GM12801 (cell line): ENCODE results near the gene TMEM245.

ENCODE experiments used
- TF ChIP-seq, protein P1 (sequence below): IDR thresholded peaks from one replicate; pipeline ENCODE4 v1.5.1; 2011; ENCODE audit warnings: control low read depth; ENCODE audit not compliant: insufficient read length; ENCODE audit errors: extremely low read depth

TMEM245 gene

DNA sequence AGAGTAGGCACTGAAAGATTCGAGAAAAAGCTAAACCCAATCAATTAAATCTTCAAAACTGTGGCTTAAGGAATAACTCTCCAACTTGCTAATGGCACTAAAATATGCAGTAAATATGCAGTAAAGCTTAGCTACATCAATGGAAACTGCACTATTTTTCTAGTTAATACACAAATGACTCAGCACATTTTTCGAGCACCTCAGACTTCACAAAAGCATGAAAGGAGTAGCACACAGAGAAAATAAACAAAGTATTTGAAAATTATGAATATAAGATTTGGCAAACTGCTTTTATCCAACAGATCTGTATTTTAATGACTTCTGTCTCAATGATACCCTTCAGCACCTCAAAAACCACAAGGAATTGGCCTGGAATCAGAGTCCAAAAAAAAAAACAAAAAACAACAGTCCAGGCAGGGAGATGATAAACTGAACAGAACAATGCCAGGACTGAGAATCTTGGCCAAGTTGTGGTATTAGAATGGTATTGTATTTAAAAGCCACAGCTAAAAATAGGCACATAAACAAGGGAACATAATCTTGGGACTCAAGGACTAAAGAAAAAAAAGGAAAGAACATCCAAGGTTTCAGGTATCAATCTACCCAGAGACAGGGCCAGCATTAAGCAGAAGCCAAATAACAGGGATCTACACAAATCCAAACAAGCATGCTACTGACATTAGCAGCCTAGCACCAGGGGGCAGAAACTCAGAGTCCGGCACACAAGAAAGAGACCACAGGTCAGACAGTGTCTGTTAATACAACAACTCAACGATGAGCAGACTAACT lies 21.4 kb downstream of the TMEM245 start:
- TF ChIP-seq, protein P1, sequence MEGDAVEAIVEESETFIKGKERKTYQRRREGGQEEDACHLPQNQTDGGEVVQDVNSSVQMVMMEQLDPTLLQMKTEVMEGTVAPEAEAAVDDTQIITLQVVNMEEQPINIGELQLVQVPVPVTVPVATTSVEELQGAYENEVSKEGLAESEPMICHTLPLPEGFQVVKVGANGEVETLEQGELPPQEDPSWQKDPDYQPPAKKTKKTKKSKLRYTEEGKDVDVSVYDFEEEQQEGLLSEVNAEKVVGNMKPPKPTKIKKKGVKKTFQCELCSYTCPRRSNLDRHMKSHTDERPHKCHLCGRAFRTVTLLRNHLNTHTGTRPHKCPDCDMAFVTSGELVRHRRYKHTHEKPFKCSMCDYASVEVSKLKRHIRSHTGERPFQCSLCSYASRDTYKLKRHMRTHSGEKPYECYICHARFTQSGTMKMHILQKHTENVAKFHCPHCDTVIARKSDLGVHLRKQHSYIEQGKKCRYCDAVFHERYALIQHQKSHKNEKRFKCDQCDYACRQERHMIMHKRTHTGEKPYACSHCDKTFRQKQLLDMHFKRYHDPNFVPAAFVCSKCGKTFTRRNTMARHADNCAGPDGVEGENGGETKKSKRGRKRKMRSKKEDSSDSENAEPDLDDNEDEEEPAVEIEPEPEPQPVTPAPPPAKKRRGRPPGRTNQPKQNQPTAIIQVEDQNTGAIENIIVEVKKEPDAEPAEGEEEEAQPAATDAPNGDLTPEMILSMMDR = no peak

DNA sequence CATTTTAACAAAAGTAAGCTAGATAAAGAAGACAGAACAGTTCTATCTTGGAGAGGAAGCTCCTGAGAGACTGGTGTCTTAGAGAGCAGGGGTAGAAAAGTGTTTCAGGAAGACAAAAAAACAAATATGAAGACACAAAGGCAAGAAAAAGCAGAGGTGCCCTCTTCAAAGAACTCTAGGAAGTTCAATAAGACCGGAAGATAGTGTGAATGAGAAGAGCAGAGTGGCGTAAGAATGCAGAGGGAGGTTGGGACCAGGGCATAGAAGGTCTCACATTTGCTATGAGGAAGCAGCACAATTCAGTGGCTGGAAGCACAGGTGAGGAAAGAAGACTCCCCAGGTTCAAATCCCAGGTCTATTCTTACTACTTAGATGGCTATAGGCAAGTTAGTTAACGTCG lies 22.6 kb downstream of the TMEM245 start:
- TF ChIP-seq, protein P1 = no peak

DNA sequence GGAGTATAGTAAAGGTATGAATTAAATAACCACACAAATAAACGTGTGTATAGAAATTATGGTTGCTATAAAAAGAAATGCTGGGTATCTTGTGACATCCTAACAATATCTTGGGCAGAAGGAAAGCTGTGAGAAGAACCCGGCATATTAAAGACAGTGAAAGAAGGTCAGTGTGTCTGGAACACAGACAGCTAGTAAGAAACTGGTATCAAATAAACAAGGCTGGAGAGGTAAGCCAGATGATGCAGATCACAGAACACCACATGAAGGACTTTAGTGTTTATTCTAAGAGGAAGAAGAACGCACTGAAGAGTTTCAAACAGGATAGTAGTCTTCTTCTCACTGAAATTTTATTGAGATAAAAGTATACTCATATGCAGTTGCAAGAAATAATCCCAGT lies 24.4 kb downstream of the TMEM245 start:
- TF ChIP-seq, protein P1 = no peak

DNA sequence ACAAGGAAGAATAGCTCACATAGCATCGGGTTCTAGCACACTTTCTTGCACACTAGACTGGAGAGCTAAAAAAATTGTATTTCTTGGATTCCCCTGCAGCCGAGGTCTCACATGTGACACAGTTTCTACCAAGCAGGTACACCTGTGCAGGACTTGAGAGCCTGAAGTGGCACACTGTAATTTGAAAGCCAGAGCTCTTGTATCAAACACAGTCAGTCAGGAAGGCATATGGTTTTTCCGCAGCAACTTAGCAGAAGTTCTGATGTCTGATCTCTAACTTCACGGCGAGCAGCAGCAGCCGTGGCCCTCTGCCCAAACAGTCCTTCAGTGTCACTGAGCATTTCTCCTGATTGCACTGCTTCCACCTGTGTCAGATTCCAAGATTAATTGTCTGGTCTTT lies 25.5 kb downstream of the TMEM245 start:
- TF ChIP-seq, protein P1 = no peak

DNA sequence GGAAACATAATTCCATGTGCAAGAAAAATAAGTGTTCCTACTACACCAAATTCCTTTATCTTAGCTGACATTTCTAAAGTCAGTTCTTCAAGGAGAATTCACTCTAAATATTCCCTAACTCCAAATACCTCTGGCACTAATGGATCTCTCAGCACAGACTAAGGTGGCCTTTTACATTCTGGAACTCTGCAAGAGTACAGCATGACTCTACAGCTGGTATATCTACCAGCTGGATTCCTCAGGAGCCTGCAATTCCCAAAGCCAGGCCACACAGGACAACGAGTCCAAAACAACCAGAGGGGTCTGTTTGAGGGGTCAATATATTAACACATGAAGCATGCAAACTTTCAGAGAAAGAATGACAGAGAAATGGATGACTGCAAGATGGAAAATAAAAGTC lies 27.2 kb downstream of the TMEM245 start:
- TF ChIP-seq, protein P1 = no peak

DNA sequence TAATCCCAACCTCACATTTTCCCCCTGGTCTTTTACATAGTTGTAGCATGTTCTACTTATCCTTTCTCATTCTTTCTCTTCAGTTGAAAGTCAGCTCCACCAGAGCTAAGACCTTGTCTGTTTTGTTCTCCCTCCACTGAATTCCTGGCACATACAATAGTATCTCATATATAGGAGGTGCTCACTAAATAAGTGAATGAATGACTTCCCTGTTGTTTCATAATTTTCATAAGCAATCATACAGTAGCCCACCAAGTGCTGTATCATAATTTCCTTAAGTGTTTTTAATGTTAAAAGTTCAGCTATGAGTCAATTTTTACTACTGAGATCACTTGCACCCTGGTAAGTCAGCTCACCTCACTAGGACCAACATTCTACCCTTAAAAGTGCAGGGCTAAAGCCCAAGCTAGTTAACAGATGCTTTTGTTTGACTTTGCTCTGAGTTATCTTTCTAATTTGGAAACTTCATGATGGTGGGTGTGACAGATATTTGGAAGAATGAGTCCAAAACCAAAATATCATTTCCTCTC lies 27.6 kb downstream of the TMEM245 start:
- TF ChIP-seq, protein P1 = no peak

DNA sequence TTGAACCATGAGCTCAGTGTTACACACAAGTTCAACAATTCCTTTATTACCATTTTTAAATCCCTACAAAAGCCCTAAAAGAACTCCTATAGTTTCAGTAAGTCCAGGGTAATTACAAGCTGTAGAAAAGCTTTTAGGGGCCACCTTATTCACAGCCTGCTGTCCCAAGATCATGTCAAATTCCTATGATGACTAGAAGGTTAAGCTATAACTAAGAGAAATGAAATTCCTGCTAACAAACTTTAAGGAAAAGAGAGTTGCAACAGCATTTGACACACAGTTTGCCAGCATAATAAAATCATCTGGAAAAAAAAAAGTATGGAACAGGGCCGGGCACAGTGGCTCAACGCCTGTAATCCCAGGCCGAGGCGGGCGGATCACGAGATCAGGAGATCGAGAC lies 31.5 kb downstream of the TMEM245 start:
- TF ChIP-seq, protein P1 = no peak
